Stimulated activated naive CD4-positive, alpha-beta T cell (primary cell): ENCODE data around the gene PTPRK.

Experiments
- DNase-seq, 6 experiments: peaks; one replicate each; lab custom pipeline; 2025; lab: John Stamatoyannopoulos, UW

PTPRK gene

DNA sequence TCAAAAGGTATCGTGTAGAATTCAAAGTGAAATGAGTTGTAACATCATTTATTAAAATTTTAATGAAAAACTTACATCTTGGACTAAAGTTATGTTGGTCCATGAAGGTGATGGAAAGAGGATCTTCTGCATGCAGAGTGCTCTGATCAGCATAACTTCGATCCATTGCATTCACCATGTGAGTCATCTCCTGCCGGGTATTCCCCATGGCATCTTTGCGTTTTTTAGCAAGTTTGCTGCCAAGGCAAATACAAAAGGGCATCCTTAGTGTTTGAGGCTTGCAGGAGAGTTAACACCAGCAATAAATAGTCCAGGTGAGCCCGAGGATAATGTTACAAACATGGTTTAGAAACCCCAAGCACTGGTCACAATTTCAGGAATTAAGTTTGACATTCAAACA lies 515.4 kb downstream of the PTPRK start:
- DNase-seq = no peak

DNA sequence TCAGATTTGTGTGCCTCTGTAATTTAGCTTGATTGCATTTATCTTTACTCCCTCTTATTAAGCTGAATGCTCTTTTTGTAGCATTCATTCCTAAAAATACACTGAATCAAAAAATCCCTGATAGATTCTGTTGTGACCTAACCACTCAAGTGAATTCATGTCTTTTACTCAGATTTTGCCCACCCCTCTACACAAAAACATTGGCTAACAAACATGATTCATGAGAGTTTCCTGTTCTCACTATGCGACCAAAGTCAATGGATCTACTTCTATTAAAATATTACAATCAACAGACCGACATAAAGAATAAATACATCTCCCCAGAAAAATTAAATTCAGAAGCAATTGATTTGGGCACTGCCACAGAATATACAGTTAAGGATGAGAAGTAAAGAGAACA lies 520.0 kb downstream of the PTPRK start:
- DNase-seq = no peak

DNA sequence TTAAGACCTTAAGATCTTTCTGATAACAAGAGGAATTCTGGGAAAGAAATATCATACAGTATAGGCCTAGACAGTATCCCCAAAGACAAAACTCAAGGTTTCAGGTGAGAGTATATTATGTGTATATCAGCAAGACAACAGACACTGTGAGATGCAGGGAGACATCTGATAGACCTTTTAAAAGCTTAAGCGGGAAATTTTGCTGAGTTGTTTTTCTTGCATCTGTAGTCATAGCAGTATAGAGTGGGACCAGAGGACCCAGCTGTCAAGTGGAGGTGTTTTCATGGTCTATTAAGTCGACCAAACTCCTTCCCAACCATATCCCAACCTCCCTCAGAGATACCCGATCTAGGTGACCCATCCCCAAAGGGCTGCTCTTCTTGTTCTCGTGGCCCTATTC lies 521.4 kb downstream of the PTPRK start:
- DNase-seq = no peak

DNA sequence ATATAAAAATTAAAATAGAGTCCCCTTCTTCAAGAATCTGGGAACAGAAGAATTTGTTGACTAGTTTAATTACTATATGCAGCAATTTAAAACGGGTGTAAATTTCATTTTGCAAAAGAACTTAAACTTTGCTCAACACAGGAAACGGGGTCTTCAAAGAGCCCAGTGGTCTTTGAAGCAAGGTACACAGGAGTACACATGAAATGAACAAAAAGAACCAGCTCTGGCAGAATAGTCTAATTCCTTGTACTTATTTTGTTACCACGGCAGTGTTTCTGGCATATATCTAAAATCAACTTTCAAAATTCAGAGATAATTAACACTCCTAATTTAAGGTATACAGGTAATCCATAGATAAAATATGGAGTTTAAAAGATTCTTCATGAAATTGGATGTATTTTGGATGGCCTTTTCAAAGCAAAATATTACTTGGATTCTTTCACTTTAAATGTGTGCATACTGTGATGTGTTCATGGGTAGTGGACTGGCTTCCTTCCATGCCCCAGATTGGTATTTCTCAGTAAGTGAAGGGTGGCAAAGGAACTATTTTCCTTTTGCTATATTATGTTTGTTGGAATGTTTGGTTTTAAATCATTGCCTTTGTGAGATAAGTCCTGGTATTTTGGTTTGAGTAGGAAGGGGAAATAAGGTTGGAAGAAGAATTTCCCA lies 522.8 kb downstream of the PTPRK start:
- peak in 2 of 6 experiments; percentile 7 to 20 for DNase-seq

DNA sequence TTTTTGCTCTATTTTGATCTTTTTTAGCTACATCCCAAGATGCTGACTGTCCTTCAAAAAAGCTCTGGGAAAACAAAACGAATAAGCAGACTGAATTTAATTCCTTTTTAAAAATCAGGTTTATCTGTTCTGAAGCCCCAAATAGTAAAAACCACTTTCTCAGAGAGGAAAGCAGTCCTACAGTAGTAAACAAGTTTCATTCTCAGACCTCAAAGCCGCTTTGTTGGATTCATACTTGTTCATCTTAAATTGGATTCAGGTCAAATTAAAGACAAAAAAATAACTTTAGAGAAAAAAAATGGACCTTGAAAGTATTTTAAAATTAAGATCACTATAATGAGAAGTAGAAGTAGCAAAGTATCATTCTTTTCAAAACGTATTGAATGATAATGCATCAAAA lies 523.5 kb downstream of the PTPRK start:
- DNase-seq = no peak

DNA sequence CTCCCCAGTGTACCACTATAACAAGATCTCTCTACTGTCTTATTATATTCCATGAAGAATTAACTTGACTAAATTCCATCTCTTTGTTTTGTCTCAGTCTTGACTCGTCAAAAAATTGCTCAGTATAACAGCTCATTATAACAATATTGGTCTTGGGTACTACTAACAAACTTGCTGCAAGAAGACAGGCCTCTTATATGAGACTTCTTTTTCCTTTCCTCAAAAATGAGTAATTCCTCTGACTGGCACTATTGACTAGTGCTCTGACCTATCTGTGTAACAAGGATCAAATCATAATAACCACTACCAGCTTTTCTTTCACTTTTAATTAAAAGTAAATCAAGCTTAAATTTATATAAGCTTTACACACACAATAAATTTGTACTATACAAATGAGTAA lies 528.3 kb downstream of the PTPRK start:
- DNase-seq = no peak

DNA sequence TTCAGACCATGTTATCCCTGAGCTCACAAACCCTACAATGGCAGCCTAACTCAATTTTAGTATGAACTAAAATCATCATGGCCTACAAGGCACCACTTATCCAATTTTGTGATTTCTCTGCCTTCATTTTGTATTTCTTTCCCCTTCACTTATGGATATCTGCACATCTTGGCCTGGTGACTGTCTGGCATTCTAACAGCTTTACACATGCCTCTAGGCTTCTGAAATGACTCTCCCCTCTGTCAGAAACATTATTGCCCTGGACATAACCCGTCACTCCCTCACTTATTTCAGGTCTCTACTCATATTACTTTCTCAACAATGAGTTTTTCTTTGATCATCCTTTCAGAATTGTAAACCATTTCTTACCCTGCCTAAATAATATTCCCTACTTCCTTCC lies 530.3 kb downstream of the PTPRK start:
- no peak for DNase-seq

DNA sequence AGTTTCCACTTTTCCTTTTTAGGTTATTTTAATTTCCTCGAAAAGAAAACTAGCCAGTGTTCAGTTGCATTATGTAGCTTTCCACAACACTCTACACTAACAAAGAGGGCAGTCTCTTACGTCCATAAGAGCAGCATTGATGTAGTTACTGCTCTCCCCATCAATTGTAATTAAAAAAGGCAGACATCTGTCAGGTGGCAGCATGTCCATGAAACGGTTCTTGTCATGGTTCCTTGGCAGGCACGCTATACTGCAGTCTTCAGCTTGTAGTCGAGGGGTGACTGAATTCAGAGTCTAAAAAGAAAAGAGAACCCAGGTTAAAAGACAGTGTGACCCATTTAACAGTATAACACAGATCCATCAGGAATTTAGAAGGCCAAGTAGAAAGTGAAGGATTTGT lies 539.4 kb downstream of the PTPRK start:
- DNase-seq = no peak

DNA sequence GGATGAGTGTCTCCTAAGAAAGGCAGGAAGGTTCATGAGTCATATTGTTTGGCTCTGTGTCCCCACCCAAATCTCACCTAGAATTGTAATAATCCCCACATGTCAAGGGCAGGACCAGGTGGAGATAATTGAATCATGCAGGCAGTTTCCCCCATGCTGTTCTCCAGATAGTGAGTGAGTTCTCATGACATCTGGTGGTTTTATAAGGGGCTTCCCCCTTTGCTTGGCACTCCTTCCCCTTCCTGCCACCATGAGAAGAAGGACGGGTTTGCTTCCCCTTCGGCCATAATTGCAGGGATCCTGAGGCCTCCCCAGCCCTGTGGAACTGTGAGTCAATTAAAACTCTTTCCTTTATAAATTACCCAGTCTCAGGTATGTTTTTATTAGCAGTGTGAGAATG lies 542.2 kb downstream of the PTPRK start:
- peak in 2 of 6 experiments; percentile 2 to 11 for DNase-seq

DNA sequence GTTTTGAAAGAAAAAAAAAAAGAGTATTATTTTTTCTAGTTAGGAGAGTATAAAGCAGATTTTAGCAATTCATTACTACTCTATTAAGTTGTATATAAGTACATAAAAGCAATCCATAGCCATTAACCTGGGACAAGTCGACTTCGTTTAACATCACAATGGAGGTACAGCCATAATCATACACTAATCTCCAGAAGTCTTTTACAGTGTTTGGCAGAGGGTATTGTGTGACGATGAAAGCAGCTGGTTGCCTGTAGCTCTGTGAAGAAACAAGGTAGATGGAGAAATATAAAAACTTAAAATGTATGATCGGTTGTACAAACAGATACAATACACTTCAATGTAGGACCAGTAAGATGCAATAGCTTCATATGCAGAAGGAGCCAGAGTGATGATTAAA lies 543.6 kb downstream of the PTPRK start:
- no peak for DNase-seq

DNA sequence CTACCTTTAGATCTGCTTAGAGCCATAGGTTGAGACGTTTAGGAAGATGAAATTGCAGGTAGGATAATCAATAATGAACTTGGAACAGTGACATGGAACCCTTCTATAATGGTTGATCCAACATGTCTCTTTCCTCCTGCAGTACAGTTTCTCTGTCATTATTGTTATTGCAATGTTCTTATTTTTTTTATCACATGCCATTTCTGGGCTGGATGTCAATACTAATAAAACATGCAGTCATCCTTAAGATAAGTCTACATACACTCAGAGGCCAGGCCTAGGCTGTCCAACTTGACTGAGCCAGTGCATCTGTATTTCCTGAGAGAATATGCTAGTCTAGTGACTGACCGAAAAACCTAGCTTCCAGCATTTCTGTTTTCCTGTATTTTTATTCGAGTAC lies 544.3 kb downstream of the PTPRK start:
- no peak for DNase-seq

DNA sequence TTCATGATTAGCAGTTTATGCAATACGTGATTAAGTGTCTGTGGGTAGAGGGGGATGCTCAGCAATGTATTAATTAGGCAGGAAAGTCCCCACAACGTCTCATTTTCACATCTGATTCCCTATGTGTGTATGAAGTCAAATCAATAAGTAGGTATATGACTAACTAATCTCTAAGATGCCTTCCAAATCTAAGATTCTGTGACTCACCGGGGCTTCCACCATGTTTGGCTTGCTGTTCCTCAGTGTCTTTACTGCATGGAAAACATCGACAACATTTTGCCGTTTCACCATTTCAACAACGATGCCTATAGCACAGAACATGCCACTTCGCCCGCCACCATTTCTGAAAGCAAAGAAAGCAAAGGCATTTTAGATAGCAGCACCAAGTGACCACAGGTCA lies 547.6 kb downstream of the PTPRK start:
- DNase-seq = no peak

DNA sequence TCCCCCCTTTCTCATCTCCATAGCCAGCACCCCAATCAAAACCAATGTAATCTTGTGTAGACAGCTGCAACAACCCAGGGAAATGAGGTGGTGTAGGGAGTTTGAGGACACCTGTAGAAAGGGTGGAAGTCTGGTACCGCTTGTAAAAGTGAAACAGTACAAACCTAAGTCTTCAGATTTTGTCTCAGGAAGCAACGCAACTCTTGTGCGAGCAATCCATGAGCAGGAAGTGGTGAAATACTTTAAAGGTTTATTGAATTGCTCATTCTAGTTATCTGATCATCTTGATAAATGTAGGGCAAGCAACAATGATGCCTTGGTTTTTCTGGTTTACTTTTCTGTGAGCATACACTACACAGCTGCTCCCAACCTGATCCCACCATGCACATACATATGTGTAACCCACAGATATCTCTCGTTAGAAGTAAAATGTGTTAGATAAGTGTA lies 548.4 kb downstream of the PTPRK start:
- DNase-seq = peak; percentile 16 to 86 (median 59)

DNA sequence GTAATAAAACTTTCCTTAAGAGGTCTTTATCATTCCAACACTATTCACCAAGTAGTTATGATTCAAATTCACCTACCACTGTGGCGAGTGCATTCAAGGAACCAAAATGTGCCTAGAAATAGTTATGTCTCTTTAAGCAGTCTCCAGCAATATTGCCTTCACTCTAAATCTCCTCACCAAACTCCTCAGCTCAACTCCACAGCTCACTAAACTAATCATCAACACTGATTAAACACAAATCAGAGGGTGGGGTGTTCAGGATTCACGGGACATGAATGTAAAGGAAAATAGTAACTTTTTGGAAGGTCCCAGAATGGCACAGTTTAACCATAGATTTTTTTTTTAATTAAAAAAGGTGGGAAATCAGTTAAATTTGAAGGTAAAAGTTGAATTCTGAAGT lies 549.0 kb downstream of the PTPRK start:
- no peak for DNase-seq

DNA sequence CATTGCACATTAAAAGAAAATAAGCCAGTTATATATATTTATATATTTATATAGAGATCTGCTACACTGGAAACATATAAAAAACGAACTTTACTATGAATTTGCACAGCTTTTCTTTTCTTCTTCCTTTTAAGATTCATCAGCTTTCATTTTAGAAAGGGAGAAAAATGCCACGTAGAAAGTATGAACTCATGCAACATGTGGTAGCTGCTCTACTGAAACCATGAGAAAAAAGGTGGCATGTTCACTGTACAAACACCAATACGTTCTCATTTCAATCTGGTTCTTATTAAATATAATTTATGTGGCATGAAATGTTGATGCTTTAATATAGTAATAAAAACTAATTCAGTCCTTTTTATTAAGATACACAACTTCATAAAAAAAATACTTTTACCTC lies 550.7 kb downstream of the PTPRK start:
- peak in 3 of 6 experiments; percentile 5 to 19 (median 17) for DNase-seq

DNA sequence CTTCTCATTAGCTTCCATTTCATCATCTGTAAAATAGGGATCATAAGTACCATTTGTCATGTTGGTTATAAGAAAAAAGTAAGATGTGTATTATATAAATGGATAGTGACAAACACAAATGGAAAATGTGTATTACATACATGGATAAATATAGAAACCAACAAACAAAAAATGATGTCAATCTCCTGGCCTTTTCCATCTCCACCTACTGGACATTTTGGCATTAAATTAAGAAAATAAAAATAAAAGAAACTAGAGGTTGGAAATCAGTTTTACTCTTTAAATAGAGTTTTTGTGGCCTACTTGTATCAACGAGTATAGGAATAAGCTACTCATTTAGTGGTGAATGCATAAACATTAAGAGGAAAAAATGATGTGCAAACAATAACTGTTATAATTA lies 552.0 kb downstream of the PTPRK start:
- DNase-seq = no peak

DNA sequence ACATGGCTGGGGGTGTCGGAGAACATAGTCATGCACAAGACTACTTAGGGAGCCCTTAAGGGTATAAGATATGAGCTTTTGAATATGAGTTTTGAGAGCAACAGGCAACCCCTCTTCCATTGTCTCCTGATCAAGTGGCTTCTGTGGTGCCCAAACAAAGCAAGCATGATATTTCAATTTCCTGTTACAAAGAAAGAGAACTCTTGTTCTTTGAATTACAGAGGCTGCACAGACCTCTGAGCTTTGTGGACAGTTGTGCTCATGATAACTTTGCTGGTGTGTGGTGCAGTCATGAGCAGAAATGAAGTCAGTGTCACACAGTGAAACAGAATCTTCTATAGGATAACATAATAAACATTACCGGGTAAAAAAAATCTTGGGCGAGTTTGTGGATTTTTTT lies 552.7 kb downstream of the PTPRK start:
- DNase-seq = peak in 2 of 6 experiments; percentile 9 to 15

DNA sequence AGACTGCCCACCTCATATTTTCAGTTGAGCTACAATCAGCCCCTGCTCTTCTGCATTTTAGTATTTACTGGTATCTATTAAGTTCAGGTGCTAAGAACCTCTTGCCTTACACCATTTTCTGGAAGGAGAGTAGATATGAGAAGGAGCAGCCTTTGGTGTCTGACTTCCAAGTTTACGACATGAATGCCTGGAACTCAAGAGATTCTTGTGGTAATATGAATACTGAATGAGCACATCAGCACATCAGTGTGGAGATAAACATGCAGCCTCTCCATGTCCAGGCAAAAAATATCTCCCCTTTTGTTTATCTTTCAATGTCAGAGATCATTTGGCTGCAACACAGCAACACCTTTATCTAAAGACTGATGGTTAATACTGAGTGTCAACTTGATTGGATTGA lies 553.8 kb downstream of the PTPRK start:
- no peak for DNase-seq

DNA sequence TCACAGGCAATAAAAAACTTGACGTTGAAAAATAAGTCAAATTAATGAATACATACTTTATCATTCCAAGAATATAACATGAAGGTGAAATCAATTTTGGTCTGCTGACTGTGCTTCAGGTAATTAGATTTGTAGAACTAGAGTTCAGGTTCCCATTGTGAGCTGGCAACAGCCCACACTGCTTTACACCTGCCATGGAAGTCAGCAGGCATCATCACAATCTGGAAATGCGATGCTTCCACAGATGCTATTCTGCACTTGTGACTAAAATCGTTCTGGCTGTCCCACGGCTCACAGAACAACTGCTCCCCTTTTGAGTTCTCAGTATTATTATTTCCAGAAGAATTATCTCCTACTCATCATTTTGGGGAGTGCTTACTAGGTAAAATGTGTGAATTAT lies 556.9 kb downstream of the PTPRK start:
- no peak for DNase-seq

DNA sequence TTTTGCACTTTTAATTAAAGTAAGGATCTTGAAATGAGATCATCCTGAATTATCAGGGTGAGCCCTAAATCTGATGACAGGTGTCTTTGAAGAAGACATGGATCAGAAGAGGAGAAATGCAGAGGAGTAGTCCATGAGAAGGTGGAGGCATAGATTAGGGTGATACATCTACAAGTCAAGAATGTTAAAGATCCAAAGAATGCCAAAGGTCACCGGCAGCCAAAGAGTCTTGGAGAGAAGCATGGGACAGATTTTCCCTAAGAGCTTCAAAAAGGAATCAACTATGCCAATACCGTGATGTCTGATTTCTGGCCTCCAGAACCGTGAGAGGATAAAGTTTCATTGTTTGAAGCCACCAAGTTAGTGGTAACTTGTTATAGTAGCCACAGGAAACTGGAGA lies 560.5 kb downstream of the PTPRK start:
- no peak for DNase-seq

DNA sequence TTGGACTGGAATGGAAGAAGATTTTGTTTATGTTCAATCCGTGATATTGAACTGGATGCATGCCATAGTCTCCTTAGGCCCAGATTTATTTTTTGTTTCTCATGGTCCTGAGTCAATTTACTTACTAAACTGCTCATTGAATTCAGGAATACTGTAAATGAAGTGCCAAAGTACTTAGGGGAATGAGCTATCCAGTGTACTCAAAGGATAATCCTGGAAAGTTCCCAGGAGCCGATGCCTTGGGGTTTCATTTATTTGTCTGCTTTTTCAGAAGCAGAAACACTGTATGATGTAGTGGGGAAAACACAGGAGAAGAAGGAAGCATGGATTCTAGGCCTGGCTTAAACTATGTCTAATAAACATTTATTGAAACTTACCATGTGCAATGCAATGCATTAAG lies 563.4 kb downstream of the PTPRK start:
- DNase-seq = no peak

DNA sequence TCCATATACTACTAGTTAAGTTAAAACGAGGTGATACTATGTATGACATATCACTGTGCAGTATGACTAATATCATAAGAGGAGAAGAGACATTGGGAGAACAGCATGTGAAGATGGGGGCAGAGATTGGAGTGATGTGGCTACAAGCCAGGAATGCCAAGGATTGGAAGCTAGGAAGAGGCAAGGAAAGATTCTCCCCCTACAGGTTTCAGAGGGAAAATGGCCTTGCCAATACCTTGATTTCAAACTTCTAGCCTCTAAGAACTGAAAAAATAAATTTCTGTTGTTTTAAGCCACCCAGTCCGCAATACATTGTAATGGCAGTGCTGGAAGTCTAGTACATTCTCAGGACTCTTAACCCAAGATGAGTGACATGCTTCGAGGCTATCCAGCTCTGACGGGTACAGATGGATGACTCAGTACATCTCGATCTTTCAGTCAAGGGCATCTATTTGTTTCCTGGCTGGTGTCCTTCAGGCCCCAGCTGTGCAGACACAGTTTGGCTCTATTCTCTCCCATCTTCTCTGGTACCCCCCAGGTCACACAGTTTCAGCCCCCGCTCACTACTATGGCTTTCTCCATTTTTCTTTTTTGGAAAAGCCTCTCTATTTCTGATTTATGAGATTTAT lies 564.0 kb downstream of the PTPRK start:
- no peak for DNase-seq

DNA sequence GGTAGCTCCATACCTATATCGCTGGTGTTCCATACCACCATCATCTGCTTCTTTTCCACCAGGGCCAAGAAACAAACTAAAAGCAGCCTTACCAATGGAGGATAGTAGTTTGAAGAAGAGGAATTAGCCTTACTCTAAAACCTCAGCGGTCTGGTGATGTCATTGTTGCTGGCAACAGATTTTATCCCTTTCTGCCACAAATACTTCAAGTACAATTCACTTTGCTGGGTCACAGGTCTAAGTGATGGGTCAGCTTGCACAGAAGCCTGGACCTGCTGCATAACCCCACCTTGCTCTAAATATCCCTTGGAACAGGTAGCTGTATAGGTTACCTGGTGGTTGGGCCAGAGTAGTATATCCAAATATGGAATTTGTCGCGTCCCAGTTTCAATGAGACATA lies 566.3 kb downstream of the PTPRK start:
- DNase-seq = no peak

DNA sequence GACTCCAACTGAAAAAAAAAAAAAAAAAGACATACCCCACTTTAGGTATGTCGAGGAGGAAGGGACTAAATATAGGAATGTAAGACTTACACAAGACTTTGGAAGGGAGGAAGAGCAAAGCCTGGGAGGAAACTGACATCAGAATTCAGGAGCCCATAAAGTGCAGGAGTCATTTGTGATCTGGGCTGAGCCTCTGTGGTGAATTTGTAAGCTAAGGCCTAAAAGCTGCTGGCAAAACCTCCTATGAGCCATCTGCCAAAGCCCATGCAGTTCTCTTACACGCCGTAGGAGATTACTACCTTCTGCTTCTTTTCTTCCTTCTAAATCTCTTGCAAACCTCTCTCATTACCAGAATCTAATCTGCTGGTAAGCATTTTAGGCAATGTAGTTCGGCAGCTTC lies 567.6 kb downstream of the PTPRK start:
- no peak for DNase-seq
